Small intestine (tissue), 7 donors: ENCODE data around the gene CACNA1A. TPM values are rescaled to one million over a fixed set of nuclear protein-coding genes. Genes with fewer than 3 reads are reported as not detected.
"Not testable (repeated sequence)": the region's sequence is repeated elsewhere in the genome, so short reads cannot be mapped to it uniquely, and the experiment has no call there.

Source experiments
- DNase-seq, 2 donors: peaks; one replicate each; pipeline versions ENCODE4 v3.0.0 to v3.0.0-alpha.2; 2013
- FAIRE-seq: peaks from 2 replicates; lab custom pipeline; 2012; peaks lifted over from hg19 to GRCh38; lab: Jason Lieb, UNC
- H3K27ac ChIP-seq, 3 donors: one replicate each; pipeline ENCODE4 v1.5.1; 2013; ENCODE audit warnings: low read length in 2 of 3, mild to moderate bottlenecking in 2 of 3, control low read depth in 1 of 3, inconsistent platforms in 1 of 3, low read depth in 1 of 3, moderate library complexity in 1 of 3
- H3K27me3 ChIP-seq, 3 donors: one replicate each; pipeline ENCODE4 v1.6.1; 2013; ENCODE audit warnings: low read length in 3 of 3, inconsistent platforms in 1 of 3; ENCODE audit not compliant: control insufficient read depth in 3 of 3, insufficient read depth in 3 of 3
- H3K36me3 ChIP-seq, 3 donors: one replicate each; pipeline ENCODE4 v1.6.1; 2013; ENCODE audit warnings: low read length in 3 of 3, inconsistent platforms in 1 of 3, low read depth in 1 of 3, mild to moderate bottlenecking in 1 of 3, moderate library complexity in 1 of 3; ENCODE audit not compliant: control insufficient read depth in 3 of 3, insufficient read depth in 2 of 3
- H3K4me1 ChIP-seq, 3 donors: one replicate each; pipeline ENCODE4 v1.6.1; 2013; ENCODE audit warnings: low read length in 2 of 3, inconsistent platforms in 1 of 3, low read depth in 1 of 3, mild to moderate bottlenecking in 1 of 3, moderate library complexity in 1 of 3; ENCODE audit not compliant: control insufficient read depth in 3 of 3, insufficient read depth in 2 of 3
- H3K4me3 ChIP-seq, 3 donors: one replicate each; pipeline ENCODE4 v1.5.1; 2013; ENCODE audit warnings: low read length in 3 of 3, control low read depth in 1 of 3, inconsistent platforms in 1 of 3, low read depth in 1 of 3, mild to moderate bottlenecking in 1 of 3, moderate library complexity in 1 of 3
- H3K9me3 ChIP-seq, 2 donors: one replicate each; pipeline ENCODE4 v1.6.1; 2013; ENCODE audit warnings: low read depth in 1 of 2, low read length in 1 of 2; ENCODE audit not compliant: control insufficient read depth in 2 of 2, insufficient read depth in 1 of 2
- WGBS, 3 donors: extraction: QIAGEN DNeasy Blood & Tissue Kit; methylation state at CpG; one replicate each; pipeline ENCODE4 v1.1.7; 2013; 5-methylcytosine and 5-hydroxymethylcytosine counted together
- polyA plus RNA-seq, 4 donors: library from polyadenylated mRNA; stranded (reverse) in 3 of 4; unstranded in 1 of 4; fragments of 200-250 nt in 3 of 4; fragments of 120-200 nt in 1 of 4; gene quantifications; one replicate each; pipeline versions ENCODE4 v1.2.1 to v1.2.3, GENCODE V29; 2013
- donor health status: healthy with polysubstance abuse.
- donor health status: control.
- donor health status: control.
- donor health status: Bipolar disorder and iron deficiency.
- donor health status: healthy.

CACNA1A gene
- polyA plus RNA-seq, 4 donors: 0.27 to 8.9 (median 2.1) TPM

GRCh38 chr19:13362668-13363067 is 143.6 kb downstream of the CACNA1A start:
- Histone ChIP-seq H3K27me3 (no peaks in the 10 kb centered on the region), H3K9me3 (no peaks in the 10 kb centered on the region), H3K27ac (no peak overlapping the region), H3K4me1 (no peaks in the 10 kb centered on the region), H3K36me3 (no peaks in the 10 kb centered on the region), H3K4me3 (no peak overlapping the region)
- FAIRE-seq: no peak
- DNase-seq: no peak
- WGBS, 3 donors: 57 to 68% (median 66%) methylated on average over 11 of the region's 11 CpGs

DNA sequence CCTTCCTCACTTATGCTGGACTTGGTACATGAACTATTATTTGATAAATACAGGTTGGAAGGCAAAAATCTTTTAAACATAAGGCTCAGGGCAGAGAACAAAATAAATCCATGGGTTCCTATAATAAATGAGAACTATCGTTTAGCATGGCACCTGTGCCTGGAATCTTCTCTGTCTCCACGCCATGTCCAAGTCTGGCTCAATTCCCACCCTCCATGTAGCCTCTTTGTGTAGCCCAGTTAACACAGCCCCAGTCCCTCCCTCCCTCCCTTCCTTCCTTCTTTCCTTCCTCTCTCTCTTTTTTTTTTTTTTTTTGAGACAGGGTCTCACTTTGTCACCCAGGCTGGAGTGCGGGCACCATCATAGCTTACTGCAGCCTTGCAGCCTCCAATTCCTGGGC is 144.6 kb downstream of the CACNA1A start:
- FAIRE-seq, H3K27me3 ChIP-seq, DNase-seq: not testable (repeated sequence)

GRCh38 chr19:13356686-13357280 is 149.5 kb downstream of the CACNA1A start:
- H3K27me3 ChIP-seq: no peaks in the 10 kb centered on the region
- H3K4me3 ChIP-seq: no peak overlapping the region
- FAIRE-seq: no peak
- H3K4me1 ChIP-seq: no peaks in the 10 kb centered on the region
- H3K27ac ChIP-seq: no peak overlapping the region
- no peaks in the 10 kb centered on the region for H3K36me3 ChIP-seq
- DNase-seq: no peak
- WGBS, 3 donors: 59 to 66% (median 60%) methylated on average over 9 of the region's 9 CpGs
- no peaks in the 10 kb centered on the region for H3K9me3 ChIP-seq

More for the DNA sequence above, 144.6 kb downstream of the CACNA1A start:
- WGBS, 3 donors: 83 to 87% (median 84%) methylated on average over 3 of the region's 3 CpGs
- H3K36me3 ChIP-seq, H3K27ac ChIP-seq, H3K9me3 ChIP-seq, H3K4me3 ChIP-seq, H3K4me1 ChIP-seq: not testable (repeated sequence)

GRCh38 chr19:13356185-13356584 is 150.1 kb downstream of the CACNA1A start:
- Histone ChIP-seq H3K36me3 (no peaks in the 10 kb centered on the region), H3K4me3 (no peak overlapping the region), H3K9me3 (no peaks in the 10 kb centered on the region), H3K4me1 (no peaks in the 10 kb centered on the region), H3K27me3 (no peaks in the 10 kb centered on the region), H3K27ac (no peak overlapping the region)
- FAIRE-seq: no peak
- no peak for DNase-seq
- 70 to 81% (median 74%) methylated on average over 8 of the region's 8 CpGs for WGBS, 3 donors

- no peak overlapping the region for H3K27ac ChIP-seq
- FAIRE-seq: no peak
Measured at GRCh38 chr19:13355356-13355755, 150.9 kb downstream of the CACNA1A start.

DNA sequence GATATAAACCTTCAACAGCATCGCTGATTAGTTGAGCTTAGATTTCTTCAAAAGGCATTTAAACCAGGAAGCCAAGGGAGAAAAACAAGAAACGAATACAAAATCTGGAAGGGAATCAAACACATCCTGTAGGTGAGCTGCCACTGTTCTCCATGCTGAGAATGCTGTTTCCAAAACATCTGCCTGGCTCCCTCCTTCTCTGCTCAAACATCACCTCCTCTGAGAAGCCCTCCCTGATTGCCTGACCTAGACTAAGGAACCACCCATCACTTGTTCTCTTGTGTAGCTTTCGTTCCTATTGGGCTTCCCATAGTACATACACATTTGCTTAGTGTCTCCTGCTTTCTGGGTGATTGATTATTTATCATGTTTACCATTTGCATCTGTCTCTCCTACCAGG is 152.7 kb downstream of the CACNA1A start:
- Histone ChIP-seq H3K9me3 (peaks cover 0 to 6% of the 10 kb centered on the region in 2 donors), H3K36me3 (no peaks in the 10 kb centered on the region), H3K4me1 (no peaks in the 10 kb centered on the region), H3K4me3 (no peak overlapping the region), H3K27me3 (no peaks in the 10 kb centered on the region), H3K27ac (no peak overlapping the region)
- whole genome bisulfite sequencing, 3 donors: 67 to 77% (median 75%) methylated on average over 3 of the region's 3 CpGs
- no peak for FAIRE-seq
- no peak for DNase-seq

More at GRCh38 chr19:13355356-13355755, 150.9 kb downstream of the CACNA1A start:
- 54 to 71% (median 57%) methylated on average over 5 of the region's 5 CpGs for WGBS, 3 donors
- no peak for DNase-seq
- no peaks in the 10 kb centered on the region for H3K4me1 ChIP-seq
- H3K36me3 ChIP-seq: no peaks in the 10 kb centered on the region
- H3K4me3 ChIP-seq: no peak overlapping the region
- H3K9me3 ChIP-seq: no peaks in the 10 kb centered on the region
- H3K27me3 ChIP-seq: no peaks in the 10 kb centered on the region

- Histone ChIP-seq H3K4me3 (no peak overlapping the region), H3K4me1 (no peaks in the 10 kb centered on the region), H3K36me3 (no peaks in the 10 kb centered on the region), H3K27me3 (no peaks in the 10 kb centered on the region), H3K9me3 (peaks cover 0 to 6% of the 10 kb centered on the region in 2 donors), H3K27ac (no peak overlapping the region)
- 86 to 89% (median 86%) methylated on average over 6 of the region's 6 CpGs for WGBS, 3 donors
- DNase-seq: no peak
- no peak for FAIRE-seq
Measured at GRCh38 chr19:13350759-13351158, 155.5 kb downstream of the CACNA1A start.

GRCh38 chr19:13350072-13350471 is 156.2 kb downstream of the CACNA1A start:
- H3K27me3 ChIP-seq: no peaks in the 10 kb centered on the region
- DNase-seq (no peak), FAIRE-seq (no peak)
- no peak overlapping the region for H3K4me3 ChIP-seq
- 71 to 92% (median 81%) methylated on average over 4 of the region's 4 CpGs for WGBS, 3 donors
- no peaks in the 10 kb centered on the region for H3K4me1 ChIP-seq
- no peaks in the 10 kb centered on the region for H3K36me3 ChIP-seq
- peaks cover 0 to 6% of the 10 kb centered on the region in 2 donors for H3K9me3 ChIP-seq
- H3K27ac ChIP-seq: no peak overlapping the region

GRCh38 chr19:13347367-13347766 is 158.9 kb downstream of the CACNA1A start:
- 34 to 80% (median 44%) methylated on average over 12 of the region's 12 CpGs for WGBS, 3 donors
- no peak overlapping the region for H3K27ac ChIP-seq
- H3K4me3 ChIP-seq: no peak overlapping the region
- DNase-seq: peak in 1 of 2 donors; percentile 33
- no peaks in the 10 kb centered on the region for H3K4me1 ChIP-seq
- no peaks in the 10 kb centered on the region for H3K36me3 ChIP-seq
- peaks cover 0 to 6% of the 10 kb centered on the region in 2 donors for H3K9me3 ChIP-seq
- H3K27me3 ChIP-seq: no peaks in the 10 kb centered on the region
- no peak for FAIRE-seq
